GM06990 (cell line): ENCODE data around the gene ZWILCH.

Experiments used
- DNase-seq: peaks from one replicate; pipeline ENCODE4 v3.0.0-alpha.2; 2011; ENCODE audit not compliant: insufficient read length; ENCODE audit errors: extremely low read depth
- H3K27me3 ChIP-seq: replicated peaks from 2 replicates; pipeline ENCODE4 v1.6.0; 2011; ENCODE audit warnings: low read length; ENCODE audit not compliant: control insufficient read depth, insufficient read depth
- H3K36me3 ChIP-seq: 2 replicates; pipeline ENCODE4 v1.5.1; 2011; ENCODE audit warnings: low read length; ENCODE audit not compliant: control insufficient read depth, insufficient read depth
- H3K4me3 ChIP-seq: replicated peaks from 2 replicates; pipeline ENCODE4 v1.5.1; 2011; ENCODE audit warnings: low read depth, mild to moderate bottlenecking, control low read depth, low read length
- CTCF ChIP-seq: IDR thresholded peaks from 2 replicates; pipeline ENCODE4 v1.5.1; 2011; ENCODE audit warnings: low read length, control low read depth, mild to moderate bottlenecking, inconsistent platforms; ENCODE audit not compliant: insufficient read depth, poor library complexity, severe bottlenecking

The ZWILCH gene

DNA sequence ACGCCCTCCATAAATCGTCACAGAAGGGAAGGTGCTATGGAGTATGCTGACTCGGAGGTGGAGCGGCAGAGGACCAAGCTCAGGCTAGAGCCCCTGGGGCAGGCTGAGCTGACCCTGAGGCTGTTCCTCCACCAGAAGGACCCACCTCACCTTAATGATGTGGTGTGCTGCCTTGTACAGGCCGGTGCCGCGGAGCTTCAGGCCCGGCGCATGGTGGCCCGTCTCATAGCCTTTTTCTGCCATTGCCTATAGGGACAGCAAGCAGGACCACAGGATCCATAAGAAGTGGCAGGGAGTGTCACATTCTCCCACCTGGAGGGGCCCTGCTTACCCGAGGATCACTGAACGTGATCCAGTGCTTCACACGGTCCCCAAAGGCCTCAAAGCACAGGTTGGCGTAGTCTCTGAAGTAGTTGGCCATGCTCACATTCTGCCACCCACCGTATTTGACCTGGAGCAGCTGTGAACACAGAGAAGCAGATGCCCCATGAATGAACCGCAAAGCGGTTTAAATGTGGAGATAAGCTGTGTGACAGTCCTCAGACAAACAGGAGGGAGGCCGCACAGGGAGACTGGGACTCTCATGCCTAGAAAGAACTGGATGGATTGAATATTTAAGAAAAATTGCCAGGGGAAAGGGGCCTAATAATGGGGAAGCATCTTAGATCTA lies 55.9 kb downstream of the ZWILCH start:
- TF ChIP-seq CTCF = no peak
- H3K36me3 ChIP-seq = no peaks in the 10 kb centered on the region
- H3K27me3 ChIP-seq = no peaks in the 10 kb centered on the region
- H3K4me3 ChIP-seq = no peak overlapping the region
- no peak for DNase-seq

DNA sequence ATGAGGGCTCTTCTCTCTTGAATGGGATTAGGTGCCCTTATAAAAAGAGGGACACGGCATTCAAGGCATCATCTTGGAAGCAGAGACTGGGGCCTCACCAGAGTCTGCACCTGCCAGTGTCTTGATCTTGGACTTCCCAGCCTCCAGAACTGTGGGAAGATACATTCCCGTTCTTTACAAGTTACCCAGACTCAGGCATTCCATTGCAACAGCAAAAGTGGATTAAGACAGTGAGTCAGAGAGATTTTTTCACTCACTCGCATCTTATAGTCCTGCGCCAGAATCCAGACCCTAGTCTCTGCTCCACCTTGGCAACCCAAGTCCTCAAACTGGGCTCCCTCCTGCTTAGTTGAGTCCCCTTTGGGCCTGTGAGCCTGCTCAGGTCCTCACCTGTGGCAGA lies 58.0 kb downstream of the ZWILCH start:
- TF ChIP-seq CTCF = no peak
- DNase-seq = no peak
- Histone ChIP-seq H3K36me3 (no peaks in the 10 kb centered on the region), H3K27me3 (no peaks in the 10 kb centered on the region), H3K4me3 (no peak overlapping the region)

DNA sequence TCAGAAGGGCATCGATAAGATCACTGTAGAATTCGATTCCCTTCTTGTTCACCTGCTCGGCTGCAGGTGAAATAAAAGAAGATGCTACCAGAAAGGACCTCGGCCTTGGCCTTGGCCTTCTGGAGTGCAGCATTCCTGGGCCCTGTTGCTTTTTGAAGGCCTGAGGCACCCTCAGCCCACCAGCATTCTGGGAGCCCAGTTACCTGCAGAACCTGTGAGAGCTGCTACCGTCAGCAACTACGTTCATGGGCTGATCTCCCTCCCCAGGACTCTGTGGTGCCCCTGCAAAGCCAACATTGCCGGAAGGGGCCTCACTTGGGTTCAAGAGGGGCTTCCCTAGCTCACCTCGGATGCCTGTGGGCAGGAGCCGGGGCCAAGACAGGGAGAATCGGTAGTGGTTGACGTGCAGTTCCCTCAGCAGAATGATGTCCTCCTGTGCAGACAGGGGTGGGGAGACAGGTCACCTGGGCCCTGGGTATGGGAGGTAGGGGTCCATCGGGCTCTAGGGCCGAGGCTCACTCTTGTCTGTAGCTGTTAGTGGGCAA lies 58.5 kb downstream of the ZWILCH start:
- no peak for TF ChIP-seq CTCF
- Histone ChIP-seq H3K4me3 (no peak overlapping the region), H3K36me3 (no peaks in the 10 kb centered on the region), H3K27me3 (no peaks in the 10 kb centered on the region)
- DNase-seq = no peak

GRCh38 chr15:66564136-66565041 lies 59.3 kb downstream of the ZWILCH start:
- DNase-seq = no peak
- H3K4me3 ChIP-seq = no peak overlapping the region
- no peak for TF ChIP-seq CTCF
- H3K36me3 ChIP-seq = no peaks in the 10 kb centered on the region
- H3K27me3 ChIP-seq = no peaks in the 10 kb centered on the region

- no peaks in the 10 kb centered on the region for H3K27me3 ChIP-seq
- TF ChIP-seq CTCF = no peak
- no peak overlapping the region for H3K4me3 ChIP-seq
- no peaks in the 10 kb centered on the region for H3K36me3 ChIP-seq
- DNase-seq = no peak
Measured at GRCh38 chr15:66565141-66565641, 60.1 kb downstream of the ZWILCH start.
